HL-60 (cell line): Measurements from ENCODE around the gene MTREX.

Source experiments
- CTCF ChIP-seq: IDR thresholded peaks from one replicate; pipeline ENCODE4 v1.5.1; 2011; ENCODE audit warnings: low read length, control low read depth, inconsistent platforms; ENCODE audit not compliant: insufficient read depth
- POLR2AphosphoS5 ChIP-seq: IDR thresholded peaks from 2 replicates; pipeline ENCODE4 v1.6.1; 2012; ENCODE audit warnings: low read depth
- SPI1 ChIP-seq: IDR thresholded peaks from 2 replicates; pipeline ENCODE4 v1.6.1; 2012; ENCODE audit warnings: low read depth, mild to moderate bottlenecking, borderline replicate concordance

- TF ChIP-seq CTCF (no peak), POLR2AphosphoS5 (no peak), SPI1 (no peak)
Observed at GRCh38 chr5:55463613-55464012, 155.8 kb downstream of the MTREX start.
